Mesenteric fat pad (tissue), 1 donor: Measurements from ENCODE around the gene SMIM35. TPM values are rescaled to one million over a fixed set of nuclear protein-coding genes. Genes with fewer than 3 reads are reported as not detected.

ENCODE experiments used
- DNase-seq: peaks from one replicate; pipeline ENCODE4 v3.0.0-alpha.2; 2020; ENCODE audit warnings: low spot score
- total RNA-seq: library from RNA; stranded (reverse); fragmentation: NEBNext Ultra II Directional; extraction: Animal tissue kit (Norgen Biotek cat#: 25700); gene quantifications from one replicate; pipeline ENCODE4 v1.2.1, GENCODE V29; 2021
- donor health status: DM: yes; HTN: yes; CAD: no.

Gene SMIM35
- total RNA-seq, 1 donor from 2014 or later, result not detected

- DNase-seq, result peak; percentile 53
Observed at GRCh38 chr11:118111019-118111743, 24.4 kb upstream of the SMIM35 start.

DNA sequence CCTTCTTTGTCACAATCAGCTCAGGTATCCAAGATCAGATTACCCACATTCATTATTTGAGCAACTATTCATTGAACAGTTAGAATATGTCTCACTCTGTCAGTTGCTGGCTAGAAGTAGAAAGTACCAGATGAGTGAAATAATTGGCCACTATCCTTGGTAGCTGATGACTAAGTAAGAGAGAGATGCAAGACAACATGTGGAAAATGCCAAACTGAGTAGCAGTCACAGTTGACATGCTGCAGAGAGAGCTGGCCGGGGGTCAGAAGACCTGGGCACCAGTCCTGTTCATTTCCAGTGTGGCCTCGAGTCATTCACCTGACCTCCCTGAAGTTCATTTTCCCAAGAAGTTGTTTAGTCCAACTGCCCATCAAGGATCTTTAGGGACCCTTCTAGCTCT is 22.5 kb upstream of the SMIM35 start:
- DNase-seq, result no peak

DNA sequence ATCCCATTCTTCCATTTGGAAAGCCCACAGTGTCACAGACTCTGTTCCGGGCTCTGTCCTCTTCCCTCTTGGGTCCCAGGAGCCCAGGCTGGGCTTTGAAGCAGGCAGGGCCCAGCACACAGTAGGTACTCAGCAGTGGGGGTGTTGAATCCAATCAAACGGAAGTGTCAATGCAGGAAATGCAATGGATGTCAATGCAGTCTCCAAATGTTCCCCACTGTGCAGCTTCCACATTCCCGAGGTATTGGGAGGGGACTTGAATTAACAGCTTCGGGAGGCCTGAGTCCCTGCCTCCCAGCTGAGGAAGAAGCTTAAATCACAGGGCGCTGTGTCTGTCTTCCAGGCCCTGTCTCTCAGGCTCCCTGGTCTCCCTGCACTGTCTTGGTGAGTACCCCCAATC is 21.8 kb upstream of the SMIM35 start:
- no peak for DNase-seq

DNA sequence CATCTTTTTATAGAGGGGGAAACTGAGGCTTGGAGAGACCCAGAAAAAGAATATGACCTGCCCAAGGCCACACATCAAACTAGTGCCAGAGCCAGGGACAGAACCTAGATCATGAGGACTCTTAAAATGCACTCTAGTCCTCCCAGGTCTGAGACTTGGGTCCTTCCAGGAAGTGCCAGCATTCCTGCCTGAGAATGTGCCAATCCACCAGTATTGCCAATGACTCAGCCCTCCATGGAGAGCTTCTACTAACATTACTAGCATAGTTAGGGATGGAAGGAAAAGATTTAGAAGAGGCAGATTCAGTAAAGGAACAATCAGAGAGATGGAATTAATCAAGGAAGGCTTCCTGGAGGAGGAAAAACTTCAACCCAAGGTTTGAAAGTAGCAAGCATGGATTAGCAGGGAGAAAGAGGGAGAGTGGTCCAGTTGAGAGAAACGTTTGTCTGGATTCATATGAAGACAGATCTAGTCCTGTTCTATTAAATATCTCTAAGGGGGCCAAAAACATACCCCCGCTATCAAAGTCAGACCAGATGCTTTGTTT is 20.1 kb upstream of the SMIM35 start:
- DNase-seq, result peak; percentile 59

- DNase-seq, result peak; percentile 71
Observed at GRCh38 chr11:118105657-118106305, 19.0 kb upstream of the SMIM35 start.

- peak; percentile 87 for DNase-seq
Observed at GRCh38 chr11:118104491-118104890, 17.7 kb upstream of the SMIM35 start.

DNA sequence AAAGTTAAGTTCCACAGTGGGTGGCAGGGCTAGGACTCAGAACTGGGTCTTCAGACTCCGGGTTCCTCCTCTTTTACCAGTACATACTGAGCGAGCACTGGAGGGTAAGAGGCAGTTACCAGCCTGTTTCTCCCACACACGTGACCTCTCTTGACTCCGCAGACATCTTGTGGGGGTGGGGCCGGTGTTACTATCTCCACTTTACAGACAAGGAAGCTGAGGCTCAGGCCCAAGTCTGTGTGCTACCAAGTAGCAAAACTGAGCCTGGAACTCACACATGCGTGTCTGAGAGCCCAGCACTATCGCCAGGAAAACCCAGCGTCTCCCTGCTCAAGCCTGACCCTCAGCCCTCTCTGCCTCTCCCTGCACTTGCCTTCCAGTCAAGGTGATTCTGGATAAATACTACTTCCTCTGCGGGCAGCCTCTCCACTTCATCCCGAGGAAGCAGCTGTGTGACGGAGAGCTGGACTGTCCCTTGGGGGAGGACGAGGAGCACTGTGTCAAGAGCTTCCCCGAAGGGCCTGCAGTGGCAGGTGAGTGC is 16.0 kb upstream of the SMIM35 start:
- DNase-seq, result peak; percentile 62

- DNase-seq, result peak; percentile 86
Observed at GRCh38 chr11:118100691-118101232, 14.0 kb upstream of the SMIM35 start.

DNA sequence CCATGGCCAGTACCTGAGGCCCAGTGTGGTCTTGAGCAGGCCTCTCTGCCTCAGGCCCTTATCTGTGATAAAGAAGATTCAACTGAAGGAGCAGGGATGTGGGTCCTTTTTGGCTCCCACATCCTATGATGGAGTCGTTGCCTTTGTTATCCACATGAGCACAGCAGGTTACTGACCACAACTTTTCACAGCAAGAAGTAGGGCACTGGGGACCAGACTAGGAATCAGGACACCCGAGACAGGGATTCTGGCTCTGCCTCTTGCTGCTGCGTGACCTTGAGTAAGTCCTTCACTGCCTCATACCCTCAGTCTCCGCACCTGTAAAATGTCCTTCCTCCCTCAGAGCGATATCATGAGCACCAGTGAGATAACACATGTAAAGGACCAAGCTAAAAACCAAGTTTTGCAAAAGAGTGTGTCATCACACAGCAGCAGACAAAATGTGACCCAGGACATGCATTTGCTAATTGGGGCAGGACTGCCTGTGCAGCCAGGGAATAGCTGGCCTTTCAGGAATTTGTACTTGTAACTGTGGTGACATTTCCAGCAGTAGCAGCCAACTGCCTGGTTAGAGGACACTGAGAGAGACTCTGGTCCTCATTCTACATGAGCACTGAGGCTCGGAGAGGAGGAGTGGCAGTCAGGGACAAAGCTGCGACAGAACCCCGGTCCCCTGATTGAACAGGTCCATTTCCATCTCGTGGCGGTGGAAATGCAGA is 13.2 kb upstream of the SMIM35 start:
- peak; percentile 81 for DNase-seq

DNA sequence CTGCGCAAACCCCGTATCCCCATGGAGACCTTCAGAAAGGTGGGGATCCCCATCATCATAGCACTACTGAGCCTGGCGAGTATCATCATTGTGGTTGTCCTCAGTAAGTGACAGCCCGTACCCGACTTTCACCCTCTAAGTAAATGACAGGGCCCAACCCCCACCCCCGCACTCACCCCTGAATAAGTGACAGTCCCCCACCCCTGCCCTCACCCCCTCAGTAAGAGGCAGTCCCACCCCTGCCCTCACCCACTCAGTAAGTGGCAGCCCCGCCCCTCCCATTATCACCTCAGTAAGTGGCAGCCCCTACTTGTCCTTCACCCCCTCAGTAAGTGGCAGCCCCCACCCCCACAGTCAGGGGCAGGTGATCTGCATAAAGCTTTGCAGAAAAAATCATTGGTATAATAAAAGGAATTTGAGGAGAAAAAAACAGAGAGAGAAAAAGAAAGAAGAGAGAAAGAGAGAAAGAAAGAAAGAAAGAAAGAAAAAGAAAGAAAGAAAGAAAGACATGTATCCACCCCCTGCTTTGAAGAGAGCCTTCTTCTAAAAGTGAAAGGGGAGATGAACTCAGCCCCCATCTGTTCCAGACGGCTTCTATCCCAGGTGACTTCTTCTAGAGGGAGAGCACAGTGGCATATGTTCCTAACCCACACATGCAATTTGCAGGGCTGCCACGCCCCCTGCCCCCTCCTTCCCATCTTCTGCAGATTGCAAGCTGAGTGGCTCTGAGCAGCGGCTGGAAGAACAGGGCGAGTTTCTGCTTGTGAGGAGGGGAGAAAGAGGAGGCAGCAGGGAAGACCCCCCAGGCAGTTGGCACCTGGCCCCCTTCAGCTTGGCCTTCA is 12.5 kb upstream of the SMIM35 start:
- DNase-seq, result peak; percentile 64

- no peak for DNase-seq
Observed at GRCh38 chr11:118095967-118096367, 9.2 kb upstream of the SMIM35 start.

DNA sequence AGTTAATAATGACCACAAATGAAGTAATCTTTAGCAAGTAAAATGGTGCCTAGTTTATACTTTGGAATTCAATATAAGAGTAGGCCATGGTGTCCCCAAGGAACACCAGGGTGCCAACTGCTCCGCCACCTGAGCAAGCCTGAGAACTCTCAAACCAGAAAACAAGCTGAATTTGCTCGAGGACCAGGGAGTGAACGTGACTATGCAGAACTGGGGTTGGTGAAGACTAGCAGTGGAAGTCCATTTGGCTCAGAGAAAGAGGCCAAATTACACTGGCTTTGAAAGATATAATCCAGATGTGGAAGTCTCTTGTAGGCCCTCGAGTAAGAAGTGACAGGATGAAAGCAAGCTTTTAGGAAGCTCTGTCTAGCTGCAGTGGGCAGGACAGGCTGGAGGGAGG is 8.7 kb upstream of the SMIM35 start:
- DNase-seq, result no peak

DNA sequence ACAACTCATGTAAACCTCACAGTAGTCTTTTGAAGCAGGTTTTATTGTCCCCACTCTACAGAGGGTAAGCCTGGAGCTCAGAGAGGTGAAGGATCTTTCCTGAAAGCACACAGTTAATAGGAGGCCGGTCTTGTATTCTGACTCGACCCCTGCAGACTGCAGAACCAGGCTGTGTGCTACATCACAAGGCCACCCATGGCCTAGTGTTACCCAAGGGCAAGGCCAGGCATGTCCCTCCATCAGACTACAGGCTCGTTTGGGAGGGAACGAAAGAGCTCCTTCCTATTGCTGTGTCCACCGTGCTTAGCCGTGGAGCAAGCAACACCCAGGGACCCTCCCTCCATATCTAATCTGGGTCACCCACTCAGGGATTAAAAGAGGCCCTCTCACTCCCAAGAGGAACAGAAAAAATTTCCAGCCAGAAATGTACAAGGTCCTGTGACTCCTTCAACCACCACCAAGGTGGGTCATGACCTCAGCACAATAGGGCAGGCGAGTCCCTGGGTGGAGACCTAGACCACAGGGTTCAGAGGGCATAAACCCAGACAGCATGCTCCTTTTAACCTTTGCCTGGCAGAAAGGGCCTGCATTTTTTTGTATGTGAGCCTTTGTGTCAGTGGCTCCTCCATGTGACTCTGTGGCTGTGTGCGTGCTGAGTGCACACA is 6.3 kb upstream of the SMIM35 start:
- DNase-seq, result no peak

DNA sequence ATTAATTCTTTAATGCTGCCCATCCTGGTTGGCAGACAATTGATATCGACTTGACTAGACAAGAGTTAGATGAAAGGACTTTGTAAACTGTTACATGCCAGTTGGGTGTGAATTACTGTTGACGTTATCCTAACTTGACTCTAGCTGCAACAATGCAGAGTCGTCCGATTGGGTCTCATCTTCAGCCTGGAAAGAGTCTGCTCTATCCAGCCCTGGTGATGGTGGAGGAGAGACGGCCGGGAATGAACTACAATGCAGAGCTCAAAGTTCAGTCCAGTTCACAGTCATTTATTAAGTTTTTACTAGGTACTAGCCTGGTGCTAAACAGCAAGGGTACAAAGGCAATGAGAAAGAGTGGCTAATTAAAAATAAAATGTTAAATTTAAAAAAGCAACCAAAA is 4.9 kb upstream of the SMIM35 start:
- DNase-seq, result no peak

DNA sequence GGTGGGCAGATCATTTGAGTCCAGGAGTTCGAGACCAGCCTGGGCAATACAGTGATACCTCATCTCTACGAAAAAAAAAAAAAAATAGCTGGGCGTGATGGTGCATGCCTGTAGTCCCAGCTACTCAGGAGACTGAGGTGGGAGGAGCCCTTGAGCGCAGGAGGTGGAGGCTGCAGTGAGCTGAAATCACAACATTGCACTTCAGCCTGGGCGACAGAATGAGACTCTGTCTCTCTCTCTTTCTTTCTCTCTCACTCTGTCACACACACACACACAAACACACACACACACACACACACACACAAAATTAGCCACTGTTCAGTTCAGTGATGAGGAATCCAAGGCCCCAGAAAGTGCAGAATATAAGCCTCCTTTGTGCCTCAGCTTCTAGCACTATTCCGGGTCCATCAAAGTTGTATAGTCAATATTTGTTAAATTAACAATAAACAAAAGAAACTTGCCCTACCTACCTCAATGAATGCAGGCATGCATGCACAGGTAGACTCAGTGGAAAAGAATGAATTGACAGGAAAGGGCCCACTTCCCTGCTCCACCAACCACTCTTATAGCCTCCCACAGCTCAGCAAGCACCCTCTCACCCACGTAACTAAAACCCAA is 3.9 kb upstream of the SMIM35 start:
- DNase-seq, result no peak

DNA sequence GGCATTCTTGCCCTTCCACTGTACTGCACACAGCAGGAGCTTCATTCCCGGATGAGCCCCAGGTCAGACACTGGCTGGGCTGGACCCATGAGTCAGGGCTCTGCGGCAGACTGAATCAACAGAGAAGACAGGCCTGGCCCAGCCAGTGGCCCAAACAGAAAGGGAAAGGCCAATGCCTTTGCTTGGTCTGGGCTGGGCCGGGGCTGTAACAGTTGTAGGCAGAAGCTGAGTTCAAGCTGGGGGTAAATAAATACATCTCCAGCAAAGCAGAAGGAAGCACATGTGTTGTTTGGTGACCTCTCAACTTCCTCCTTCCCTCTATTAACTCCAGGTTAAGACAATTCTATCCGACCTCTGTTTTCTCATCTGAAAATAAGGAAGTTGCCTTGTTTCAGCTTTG is 1.8 kb upstream of the SMIM35 start:
- no peak for DNase-seq

- DNase-seq, result no peak
Observed at GRCh38 chr11:118087931-118088330, 1.2 kb upstream of the SMIM35 start.

- no peak for DNase-seq
Observed at GRCh38 chr11:118084656-118085055, 2.1 kb downstream of the SMIM35 start.

GRCh38 chr11:118084247-118084646 is 2.5 kb downstream of the SMIM35 start:
- DNase-seq, result no peak
